Endometrial microvascular endothelial cells (primary cell): ENCODE results near the gene LRTM1. TPM values are rescaled to one million over a fixed set of nuclear protein-coding genes. Genes with fewer than 3 reads are reported as not detected.

Experiments
- in situ Hi-C: cut with HindIII; loops from 2 replicates; pipeline ENCODE4 v1.10.0; 2017; ENCODE audit warnings: low sequenced_read_pairs, low pct_unique_long_range_greater_than_20kb; ENCODE audit errors: inconsistent ontology term
- total RNA-seq: library from RNA; depleted of rRNA; stranded (reverse); fragments of >200 nt; gene quantifications from one replicate; pipeline ENCODE4 v1.2.3, GENCODE V29; 2015; ENCODE audit errors: inconsistent ontology term

LRTM1 gene
- total RNA-seq, 1 donor from 2014 or later = not detected

DNA sequence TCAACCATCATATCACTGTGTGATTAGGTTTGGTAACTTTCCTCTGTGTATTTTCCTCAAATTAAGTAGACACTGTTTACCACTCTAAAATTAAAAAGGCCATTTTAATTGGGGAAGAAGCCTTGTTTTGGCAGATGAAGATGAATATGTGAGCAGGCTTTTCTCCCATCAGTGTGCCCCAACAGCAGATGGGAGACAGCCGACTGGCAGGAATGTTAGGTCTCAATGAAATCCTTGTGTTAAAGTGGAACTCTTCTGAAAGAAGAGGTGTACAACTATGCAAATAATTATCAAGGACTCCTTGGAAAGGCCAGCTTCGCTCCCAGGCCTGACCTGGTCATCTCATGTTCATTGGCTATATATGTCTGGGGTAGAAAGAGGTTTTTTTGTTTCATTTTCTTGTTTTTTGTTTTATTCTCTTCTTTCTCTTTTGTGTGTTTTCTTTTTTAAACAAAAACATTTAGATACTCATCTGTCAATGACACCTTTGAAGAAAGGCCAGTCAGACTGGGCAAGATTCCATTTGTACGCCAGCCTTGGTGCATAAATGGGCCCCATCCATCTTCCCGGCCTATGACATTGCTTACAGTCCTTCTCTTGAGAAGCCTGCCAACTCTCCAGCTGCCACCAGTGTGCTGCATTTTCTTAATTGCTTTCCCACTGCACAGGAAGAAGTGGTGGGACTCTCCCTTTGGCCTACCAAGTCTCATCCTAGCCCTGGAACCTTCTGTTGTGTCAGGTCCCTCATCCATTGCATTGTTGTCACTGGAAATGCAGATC is 25.8 kb downstream of the LRTM1 start:
- in situ Hi-C loops = no loop called here

DNA sequence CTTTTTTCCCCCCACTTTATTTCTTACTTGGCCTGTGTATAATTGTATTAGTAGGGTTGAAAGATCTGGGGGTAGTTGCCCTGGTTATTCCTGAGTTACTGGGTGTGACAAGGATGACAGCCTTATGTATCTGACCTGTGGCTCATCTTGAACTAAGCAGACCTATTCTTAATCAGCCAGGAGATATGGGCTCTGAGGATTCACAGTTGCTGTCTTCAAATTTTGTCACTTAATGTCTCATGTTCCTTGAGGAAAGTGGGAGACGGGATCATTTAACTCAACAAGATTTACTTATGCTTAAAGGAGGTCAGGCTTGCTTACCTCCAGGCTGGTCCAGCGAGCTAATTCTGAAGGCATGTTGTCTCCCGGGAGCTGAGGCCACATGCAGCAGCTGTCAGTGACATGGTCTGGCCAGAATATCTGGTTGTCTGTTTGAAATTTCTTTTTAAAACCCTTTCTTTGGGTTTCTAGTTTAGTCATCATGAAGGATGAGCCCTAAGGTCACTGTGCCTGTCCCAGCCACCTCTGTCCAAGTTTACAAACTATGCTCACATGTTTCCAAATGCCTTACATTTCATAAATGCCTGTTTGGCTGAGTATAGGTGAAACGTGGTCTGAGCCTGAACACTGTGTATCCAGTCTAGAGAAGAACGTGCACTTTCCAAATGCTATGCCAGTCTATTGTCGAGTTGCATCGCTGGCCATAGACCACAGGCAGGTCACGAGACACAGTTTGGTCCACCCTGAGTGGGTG is 26.8 kb downstream of the LRTM1 start:
- in situ Hi-C loops = no loop called here

DNA sequence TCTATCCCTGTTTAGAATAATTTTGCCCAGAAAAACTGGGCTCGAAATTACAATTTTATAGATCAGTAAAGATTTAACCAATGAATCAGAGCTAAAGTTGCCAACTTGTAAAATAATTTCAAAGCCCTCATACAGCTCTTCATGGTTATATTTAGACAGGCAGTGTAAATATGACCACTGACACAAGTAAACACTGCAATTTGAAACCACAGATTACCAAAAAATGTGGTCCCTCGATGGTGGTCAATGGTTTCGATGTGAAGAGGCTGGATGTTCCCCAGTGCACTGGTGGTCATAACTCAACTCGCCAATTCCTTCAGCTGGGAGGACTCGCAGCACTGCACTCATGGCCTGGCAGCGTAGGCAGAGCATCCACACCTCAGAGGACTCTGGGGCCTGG is 28.6 kb downstream of the LRTM1 start:
- in situ Hi-C loops = no loop called here

DNA sequence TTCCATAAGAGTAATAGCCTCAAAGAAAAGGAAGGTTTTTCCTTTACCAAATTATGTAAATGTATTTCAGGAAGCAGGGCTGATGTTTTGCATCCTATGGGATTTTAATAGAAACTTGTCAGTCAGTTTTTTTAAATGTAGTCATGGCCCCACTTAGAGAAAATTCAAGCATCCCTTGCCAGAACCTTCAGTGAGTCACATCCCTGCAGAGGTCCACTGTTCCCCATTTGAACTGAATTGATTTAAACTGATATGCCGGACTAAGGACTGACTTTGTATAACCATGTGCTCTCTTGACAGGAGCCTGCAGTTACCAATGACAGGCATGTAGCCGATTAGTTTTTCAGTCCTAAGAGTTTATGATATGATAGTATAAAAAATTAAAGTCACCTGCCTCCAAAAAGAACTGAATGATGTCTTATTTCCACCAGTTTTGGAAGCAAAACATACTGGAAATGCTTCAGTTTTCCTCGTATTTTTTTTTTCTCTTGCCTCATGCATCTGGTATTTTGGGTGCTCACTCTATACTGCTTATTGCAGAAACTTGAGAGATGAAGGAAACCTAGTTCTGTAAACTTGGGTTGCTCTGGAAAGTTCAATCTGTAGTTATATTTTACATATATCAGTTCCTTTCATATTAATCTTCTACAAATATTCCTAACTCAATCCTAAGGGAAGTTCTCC is 30.7 kb downstream of the LRTM1 start:
- in situ Hi-C loops = no loop called here

DNA sequence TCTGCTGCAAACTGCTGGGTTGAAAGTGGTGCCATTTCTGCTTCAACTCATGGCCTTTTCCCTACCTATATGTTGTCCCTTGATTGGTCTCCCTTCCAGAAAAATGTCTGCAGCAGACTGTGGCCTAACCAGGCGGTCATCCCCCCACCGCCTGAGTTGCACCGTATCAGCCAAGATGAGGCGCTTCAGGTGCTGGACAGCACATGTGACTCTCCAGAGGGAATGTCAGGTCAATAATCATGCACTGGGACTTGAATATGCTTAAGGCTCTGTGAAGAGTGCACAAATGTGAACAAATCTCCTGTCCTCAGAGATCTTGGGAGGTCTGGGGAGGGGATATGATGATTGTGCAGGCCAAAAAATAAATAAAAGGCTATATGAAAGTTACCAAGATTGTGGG is 32.2 kb downstream of the LRTM1 start:
- in situ Hi-C loops = no loop called here

DNA sequence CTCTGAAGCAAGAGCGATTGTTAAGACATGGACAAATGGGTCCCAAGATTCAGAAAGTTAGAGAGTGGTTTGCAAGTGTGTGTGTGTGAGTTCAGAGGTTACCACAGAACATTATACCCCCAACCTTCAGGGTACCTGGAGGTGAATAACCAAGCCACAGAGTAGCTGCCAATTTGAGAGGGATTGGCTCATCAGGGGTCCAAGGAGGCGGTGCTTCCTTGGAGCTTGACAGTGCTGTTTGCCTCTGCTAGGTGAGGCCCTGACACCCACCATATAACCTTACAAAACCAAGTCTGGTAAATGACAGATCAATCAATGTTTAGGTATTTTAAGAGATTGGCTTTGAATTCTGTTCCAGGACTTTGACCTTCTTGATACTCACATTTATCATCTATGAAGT is 35.7 kb downstream of the LRTM1 start:
- in situ Hi-C loops = no loop called here

DNA sequence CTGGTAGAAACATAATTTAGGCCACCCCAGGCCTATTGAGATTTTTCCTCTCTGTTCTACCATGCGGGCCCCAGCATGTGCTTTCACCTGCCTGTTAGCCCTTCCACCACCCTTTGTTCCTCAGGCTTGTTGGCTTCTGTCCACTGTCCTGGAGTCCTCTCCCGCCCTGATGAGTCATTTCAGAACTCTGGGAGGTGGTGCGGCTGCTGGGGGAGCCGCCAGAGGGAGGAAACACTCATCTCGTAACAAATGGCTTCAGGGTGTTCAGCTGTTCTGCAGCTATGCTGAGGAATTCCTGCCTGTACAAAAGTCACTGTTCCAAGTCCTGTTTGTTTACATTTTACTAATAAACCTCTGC is 36.3 kb downstream of the LRTM1 start:
- in situ Hi-C loops = no loop called here

DNA sequence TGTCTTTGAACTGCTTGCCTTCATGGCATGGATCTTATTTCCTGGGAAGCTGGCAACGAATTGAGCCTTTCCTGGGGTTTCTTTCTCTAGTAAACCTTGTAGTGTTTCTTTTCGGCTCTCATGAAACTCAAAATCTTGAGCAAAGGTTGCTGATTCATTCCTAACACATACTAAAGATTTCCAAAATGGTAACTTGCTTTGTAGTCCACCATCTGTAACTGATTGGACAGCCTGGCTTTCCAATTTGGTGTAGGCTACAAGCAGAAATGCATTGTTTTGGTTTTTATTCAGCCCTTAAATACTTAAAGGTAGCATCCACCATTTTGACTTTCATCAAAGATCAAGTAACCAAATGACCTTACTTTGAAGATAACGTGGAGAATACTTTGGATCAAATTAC is 38.1 kb downstream of the LRTM1 start:
- in situ Hi-C loops = no loop called here

DNA sequence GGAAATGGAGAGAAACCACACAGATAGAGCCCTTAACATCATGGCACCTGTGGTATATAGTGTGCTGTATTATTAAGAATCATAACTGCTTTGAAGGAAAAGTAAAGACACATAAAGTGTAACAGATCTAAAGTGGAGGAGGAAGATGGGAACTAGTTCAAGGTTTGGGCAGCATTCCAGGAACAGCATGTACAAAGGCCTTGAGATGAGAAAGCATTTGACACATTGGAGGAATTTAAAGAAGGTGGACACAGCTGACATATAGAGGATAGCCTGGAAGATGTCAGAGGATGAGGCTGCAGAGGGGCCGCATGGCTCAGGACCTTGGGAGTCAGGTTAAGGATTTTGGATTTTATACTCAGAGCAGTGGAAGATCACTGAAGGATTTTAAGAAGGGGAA is 39.0 kb downstream of the LRTM1 start:
- in situ Hi-C loops = no loop called here

DNA sequence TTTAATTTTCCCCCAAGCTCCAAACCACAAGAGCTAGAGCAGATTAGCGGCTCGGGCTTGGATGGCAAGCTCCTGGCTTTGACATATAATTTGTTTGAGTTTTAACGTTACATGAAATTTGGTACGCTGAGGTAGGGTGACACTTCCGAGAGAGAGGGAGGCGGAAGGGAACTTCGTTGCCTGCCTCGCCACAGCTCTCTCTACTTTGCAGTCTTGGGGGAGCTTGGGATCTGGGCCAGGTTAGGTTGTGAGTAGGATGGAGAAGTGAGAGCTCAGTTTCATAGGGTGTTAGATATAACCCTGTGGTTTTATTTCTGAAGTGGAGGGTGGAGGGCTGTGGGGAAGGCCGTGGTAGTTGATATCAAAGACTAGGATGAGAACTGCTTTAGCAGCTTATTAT is 39.7 kb downstream of the LRTM1 start:
- in situ Hi-C loops = no loop called here

DNA sequence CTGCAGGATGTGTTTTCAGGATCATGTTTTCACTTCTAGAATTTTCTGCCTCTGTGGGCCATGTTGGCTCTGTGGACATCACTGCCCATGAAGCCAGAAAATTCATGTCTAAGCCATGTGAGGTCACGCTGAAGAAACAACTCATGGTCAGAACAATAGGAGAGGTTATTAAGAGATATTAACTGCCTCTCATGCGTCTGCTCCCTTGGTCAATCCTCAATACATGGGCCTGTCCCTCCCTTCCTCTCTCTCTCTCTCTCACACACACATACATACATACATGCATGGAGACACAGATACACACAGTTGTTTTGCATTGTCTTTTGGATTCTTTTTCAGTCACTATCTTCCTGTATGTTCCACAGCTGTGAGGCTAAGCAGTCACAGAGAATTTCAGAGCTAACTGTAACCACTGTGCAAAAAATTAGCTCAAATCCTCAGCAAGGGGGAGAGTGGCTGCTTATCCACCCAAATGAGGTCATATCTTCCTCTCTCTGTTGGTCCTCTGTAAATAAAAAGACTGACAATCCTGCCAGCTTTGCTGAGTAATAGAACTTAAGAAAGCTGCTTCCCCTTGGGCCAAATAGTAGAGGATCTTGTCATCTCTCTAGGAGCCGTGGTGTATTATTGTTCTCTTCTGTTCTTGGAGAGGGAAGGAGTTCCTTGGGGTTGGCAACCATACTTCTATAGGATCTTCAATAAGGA is 45.6 kb downstream of the LRTM1 start:
- in situ Hi-C loops = no loop called here

DNA sequence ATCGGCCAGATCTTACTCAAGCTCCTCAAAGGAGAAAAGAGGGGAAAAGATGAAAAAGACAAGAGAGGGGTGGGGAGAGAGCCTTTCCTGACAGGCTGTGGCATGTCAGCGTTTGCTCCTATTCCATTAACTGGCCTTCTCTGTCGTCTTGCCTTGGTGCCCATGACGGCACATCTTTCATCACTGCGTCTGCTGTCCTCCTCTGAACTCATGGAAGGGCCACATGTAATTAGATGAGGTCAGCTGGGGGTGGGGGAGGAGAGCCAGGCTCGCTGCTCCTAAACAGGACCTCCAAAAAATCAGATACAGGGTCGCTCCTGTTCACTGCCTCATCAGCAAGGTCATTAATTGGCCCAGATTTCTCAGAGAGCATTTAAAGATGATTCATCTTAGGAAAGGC is 49.7 kb downstream of the LRTM1 start:
- in situ Hi-C loops = no loop called here

DNA sequence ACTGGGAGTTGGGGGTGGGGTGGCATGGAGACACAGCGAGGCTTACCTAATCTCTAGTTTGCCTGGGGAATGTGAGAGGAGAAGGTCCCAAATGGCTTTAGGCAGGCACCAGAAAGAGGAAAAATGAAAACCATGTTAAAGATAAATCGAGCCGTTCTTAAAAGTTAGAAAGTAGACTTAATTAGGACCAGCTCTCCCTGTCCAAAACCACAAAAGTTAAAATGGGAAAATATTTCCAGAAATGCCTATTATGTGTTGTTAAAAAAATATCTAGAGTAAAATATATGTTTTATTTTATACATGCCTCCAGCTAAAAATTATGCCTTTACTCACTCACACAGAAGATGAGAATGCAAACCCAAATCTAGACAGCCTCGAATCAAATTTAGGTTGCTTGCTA is 50.1 kb downstream of the LRTM1 start:
- in situ Hi-C loops = no loop called here

DNA sequence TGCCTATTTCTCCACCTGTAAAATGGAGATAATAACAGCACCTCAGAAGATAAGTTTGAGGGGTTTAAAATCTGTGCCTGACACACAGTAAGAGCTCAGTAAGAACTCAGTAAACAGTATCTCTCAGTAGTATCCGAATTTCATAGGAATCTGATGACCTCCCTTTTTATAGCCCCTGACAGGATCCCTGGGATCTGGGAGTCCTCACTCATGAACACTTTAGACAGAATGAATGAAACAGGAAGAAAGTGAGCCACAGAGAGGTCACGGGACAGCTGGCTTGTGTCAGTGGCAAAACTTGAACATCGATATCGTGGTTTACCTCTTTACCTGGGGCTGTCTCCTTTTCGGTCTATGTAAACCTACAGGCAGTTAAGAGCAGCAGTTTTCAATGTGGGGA is 51.2 kb downstream of the LRTM1 start:
- in situ Hi-C loops = no loop called here

DNA sequence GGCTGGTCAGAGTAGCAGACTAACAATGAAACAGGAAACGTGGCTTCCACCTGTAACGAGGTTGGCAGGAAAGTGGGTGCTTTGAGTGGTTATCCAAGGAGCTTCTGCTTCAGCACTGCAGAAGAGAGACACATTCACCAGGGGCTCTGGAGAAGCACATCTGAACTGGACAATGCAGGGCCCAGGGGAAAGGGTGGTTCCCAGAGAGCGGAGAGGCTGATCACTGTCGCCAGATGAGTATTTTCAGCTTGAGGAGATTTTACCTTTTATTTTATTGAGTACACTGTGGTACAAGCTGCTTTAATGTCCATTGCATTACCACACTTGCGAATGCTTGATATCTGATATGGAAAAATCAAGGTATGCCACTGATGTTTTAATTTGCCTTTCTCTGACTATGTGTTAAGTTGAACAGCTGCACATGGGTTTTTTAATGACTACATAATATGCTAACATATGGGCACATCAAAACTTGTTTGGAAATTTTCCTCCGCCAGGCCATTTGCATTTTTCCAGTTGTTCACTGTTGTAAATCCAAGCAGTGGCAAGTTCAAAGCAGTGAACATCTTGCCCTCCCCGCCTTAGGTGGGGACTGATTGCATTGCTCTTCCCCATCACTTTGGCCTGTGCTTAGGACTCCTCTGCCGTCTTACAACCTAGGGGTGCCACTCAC is 52.1 kb downstream of the LRTM1 start:
- in situ Hi-C loops = no loop called here

DNA sequence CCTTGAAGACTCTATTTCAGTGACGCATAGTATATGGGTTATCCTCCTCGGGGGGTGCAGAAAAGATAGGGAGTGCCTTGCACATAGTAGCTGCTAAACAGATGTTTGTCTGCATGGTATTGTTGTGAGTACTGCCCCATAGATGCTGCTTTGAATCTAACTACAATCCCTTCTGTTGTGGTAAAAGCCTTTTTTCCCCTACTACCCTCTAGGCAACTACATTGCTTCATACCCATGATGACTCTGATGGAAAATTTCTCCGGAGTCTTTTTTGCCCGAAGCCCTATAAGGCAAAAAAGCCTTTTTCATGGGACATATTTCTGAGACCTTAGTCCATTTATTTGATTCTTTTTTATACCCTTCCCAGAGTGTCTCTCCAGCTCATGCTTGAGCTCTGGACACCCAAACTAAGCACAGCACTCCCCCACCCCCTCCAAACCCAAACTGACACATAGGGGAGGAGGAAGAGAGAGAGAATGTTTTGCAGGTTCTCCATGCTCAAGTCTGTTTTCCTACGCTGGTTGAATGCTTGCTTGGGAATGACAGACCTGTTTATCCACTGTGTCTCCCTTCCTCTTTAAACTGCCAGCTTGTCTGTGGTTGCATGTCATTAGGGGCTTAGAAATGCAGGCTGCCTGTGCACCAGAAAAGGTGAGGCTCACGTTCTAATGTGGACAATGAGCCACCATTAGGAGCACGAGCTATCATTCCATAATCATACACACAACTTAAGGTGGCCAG is 52.9 kb downstream of the LRTM1 start:
- in situ Hi-C loops = no loop called here

DNA sequence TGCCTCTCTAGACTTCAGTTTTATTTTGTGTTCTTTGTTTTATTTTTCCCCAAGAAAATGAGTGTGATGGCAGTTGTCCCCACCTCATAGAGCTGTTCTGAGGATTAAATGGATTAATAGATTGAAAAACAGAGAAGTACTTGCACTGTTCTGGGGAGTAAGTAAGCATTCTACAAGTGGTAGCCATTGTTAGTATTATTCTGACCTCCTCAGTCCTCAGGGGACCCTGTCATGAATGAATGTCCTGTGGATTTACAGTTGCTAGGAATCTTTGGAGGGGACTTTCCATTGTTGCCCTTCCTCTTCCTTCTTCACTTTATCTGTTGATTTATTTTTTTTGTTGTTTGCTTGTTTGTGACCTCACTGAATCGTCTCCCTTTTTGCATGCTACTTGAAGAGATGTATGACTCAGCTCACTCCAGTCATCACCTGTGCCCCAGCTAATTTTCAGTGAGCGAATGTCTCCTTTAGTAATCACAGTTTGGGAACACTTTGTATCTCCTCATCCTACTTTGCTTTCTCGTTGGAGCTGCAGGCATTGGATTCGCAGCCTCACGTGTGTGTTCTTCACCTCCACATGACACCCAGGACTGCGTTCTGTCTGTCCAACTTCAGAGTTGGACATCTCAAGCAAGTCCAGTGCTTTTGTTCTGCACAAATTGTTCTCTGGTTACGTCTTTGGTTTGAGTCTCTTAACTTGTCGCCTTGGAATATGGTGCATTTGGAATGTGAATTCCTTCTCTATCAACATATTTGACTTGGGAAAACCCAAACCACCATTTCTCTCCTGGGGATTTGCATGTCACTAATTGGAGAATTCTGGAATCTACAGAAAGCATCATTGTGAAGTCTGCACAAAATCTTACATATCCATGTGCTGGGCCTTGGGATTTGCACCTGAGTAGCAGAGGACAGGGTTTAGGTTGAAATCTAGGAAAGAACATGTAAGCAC is 54.5 kb downstream of the LRTM1 start:
- in situ Hi-C loops = no loop called here
